ENCODE data around the gene ASPDH.
"Not testable (repeated sequence)": the region's sequence is repeated elsewhere in the genome, so short reads cannot be mapped to it uniquely, and the experiment has no call there.

Gene ASPDH

DNA sequence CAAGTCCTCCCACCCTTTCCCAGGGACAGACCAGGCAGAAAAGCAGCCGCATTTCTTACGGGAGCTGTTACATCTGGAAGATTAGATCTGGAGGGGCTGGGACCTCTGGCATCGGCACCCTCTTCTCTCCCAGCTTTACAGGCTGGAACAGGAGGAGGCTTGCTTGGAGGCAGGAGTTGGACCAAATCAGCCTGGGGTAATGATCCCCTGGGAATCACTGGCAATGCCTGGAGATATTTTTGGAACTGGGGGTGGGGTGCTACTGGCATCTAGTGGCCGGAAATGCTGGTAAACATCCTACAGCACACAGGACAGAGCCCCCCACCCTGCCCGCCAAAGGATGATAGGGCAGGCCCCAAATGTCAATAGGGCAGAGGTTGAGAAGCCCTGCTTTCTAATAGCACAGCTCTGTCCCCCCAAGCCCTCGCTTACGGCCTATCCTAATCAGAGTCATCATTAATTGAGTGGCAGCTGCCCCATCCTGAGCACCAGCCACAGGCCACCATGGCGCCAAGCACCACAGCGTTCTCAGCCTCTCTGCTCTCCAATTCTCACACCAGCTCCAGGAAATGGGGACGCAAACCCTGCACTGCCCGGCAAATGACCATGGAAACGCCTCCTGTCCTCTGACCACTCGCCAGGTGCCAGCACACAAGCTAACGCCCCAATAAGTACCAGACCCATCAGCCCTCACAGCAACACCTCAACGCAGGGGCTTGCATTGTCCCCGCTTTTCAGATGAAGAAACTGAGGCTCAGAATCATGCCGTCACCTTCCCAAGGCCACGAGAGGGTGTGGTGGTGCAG lies 33.9 kb upstream of the ASPDH start:
- no peak for DNase-seq (ENCODE audit: low read depth in 2 of 2)

GRCh38 chr19:50546527-50547221 lies 33.0 kb upstream of the ASPDH start:
- DNase-seq (ENCODE audit: low read depth in 2 of 2) = no peak

DNA sequence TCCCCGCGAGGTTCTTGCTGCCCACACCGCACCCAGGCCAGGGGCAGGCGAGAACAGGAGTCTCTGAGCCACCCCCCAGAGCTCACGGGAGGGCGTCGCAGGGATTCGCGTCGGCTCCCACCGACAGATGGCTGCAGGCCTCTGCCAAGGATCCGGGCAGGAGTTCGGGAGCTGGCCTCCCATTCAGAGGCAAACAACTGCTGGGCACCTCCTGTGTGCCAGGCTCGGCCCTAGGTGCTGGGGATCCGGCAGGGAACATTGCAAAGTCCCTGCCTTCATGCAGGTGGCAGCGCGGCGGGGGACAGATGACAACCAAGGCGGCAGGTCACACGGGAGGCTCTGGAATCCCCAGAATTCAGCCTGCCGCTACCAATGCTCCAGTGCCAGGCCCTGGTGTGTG lies 29.2 kb upstream of the ASPDH start:
- no peak for DNase-seq (ENCODE audit: low read depth in 2 of 2)

- peak; percentile 23 to 32 for DNase-seq (ENCODE audit: low read depth in 2 of 2)
Measured at GRCh38 chr19:50537769-50538230, 24.1 kb upstream of the ASPDH start.

DNA sequence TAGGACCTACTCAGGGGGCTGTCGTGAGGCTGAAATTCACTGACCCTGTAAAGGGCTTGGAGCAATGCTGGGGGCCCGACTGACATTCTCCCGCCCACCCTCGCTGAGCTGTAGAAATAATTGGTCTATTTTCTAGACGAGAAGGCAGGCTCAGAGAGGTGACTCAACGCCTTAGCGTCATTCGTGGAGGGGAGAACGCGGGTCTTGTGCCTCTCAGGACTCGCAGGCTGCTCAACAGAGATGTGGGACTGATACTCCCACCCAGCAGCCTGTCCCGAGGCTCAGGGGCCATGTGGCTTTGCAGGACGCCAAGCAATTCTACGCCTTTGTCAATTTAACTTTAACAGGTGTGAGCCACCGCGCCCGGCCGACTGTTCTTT lies 23.6 kb upstream of the ASPDH start:
- DNase-seq (ENCODE audit: low read depth in 2 of 2) = no peak

DNA sequence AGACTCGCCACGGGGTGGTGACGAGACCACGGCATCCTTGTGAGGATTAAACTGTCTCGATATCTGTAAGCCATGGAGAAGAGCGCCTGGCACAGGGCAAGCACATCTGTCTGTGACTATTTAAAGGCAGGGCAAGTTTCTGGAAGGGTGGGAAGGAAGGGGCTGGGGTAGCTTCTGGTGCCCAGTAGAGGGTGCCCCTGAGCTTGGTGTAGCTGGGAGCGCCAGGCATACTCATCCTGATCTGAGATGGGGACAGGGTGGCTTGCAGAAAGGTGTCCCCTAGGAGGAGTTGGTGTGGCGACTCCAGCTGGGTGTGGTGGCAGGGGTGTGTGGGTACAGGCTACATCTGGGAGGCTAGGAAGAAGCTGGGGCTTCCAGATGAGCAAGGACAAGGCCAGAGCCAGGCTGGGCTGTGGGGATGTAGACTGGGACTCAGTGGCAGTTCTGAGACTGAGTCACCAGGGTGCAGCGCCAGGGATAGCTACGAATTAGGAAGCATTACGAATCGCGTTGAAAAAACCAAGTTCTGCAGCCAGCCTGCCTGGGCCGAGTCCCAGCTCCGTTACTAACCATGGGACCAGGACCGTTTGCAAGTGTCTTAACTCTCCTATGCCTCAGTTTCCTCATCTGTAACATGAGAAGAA lies 23.1 kb upstream of the ASPDH start:
- no peak for DNase-seq (ENCODE audit: low read depth in 2 of 2)

GRCh38 chr19:50535672-50536187 lies 22.0 kb upstream of the ASPDH start:
- no peak for DNase-seq (ENCODE audit: low read depth in 2 of 2)

DNA sequence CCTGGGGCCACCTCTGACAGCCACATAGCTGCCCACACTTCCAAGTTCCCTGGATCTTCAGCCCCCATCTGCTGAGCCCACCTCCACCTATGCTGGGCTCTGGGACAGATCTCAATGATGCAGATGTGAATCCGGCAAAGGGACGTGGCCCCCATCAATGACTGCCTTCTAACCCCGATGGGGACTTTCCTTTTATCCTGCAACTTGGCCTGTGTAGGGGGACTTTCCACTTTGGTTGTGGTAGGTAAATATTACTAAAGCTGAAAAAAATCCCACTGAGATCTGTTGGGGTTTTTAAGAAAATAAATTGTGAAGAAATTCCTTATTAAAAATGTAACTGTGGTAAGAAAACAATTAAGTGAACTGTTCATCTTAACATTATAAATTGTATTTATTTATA lies 20.8 kb upstream of the ASPDH start:
- no peak for DNase-seq (ENCODE audit: low read depth in 2 of 2)

DNA sequence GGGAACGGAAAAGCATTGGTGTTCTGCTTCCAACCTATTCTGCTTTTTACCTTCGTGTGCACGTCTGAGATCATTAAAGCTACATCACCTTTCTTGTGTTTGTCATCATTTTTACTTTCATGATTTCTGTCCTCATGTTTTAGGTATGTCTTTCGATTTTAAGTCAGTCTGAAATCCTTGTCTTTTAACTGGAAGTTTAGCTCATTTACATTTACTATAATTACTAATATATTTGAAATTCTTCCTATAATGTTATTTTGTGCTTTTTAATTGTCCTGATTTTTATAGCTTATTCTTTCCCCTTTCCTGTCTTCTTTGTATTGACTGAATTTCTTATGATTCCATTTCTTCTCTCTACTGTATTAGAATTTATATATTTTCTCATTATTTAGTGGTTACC lies 19.2 kb upstream of the ASPDH start:
- DNase-seq (ENCODE audit: low read depth in 2 of 2) = no peak

DNA sequence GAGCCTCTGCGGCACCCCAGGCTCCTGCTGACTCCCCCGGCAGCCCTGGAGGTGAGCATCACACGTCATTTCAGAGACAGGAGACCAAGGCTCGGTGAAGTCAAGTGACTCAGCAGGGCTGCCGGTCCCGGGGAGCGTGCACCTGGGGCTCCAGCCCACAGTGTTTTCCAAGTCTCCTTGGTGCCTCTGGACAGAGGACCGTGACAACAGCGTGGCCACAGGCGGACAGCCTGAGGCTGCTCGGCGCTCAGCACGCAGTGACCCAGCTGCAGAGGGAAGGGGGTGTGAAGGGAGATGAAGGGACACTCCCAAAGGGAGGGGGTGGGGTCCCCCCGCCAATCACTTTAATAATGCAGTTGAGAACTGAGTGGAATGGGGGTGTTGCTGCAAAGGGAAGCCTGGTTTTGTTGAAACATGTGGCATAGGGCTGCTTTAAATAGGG lies 17.5 kb upstream of the ASPDH start:
- DNase-seq (ENCODE audit: low read depth in 2 of 2) = no peak

DNA sequence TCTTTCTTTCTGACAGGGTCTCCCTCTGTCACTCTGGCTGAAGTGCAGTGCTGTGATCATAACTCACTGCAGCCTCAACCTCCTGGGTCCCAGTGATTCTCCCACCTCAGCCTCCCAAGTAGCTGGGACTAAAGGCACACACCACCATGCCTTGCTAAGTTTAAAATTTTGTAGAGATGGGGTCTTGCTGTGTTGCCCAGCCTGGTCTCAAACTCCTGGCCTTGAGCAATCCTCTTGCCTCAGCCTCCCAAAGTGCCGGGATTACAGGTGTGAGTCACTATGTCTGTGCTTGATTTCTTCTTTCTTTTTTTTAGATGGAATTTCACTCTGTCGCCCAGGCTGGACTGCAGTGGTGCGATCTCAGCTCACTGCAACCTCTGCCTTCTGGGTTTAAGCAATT lies 14.3 kb upstream of the ASPDH start:
- DNase-seq (ENCODE audit: low read depth in 2 of 2) = not testable (repeated sequence)

DNA sequence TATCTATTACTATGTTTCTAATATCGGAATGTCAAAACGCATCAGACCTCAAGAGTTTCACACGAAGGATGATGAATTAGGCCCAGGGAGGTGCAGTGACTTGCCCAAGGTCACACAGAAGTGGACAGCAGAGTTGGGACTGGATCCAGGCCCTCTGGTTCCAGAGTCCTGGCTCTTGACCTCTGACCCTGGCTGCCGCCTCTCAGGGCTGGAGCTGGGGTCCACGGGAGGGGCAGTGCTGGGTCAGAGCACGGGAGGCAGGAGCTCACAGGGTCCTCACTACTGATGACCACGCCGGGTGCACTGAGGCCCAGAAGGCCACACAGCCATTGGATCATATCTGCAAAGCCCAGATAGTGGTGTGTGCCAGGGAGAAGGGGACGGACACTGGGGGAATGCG lies 9.2 kb upstream of the ASPDH start:
- no peak for DNase-seq (ENCODE audit: low read depth in 2 of 2)

DNA sequence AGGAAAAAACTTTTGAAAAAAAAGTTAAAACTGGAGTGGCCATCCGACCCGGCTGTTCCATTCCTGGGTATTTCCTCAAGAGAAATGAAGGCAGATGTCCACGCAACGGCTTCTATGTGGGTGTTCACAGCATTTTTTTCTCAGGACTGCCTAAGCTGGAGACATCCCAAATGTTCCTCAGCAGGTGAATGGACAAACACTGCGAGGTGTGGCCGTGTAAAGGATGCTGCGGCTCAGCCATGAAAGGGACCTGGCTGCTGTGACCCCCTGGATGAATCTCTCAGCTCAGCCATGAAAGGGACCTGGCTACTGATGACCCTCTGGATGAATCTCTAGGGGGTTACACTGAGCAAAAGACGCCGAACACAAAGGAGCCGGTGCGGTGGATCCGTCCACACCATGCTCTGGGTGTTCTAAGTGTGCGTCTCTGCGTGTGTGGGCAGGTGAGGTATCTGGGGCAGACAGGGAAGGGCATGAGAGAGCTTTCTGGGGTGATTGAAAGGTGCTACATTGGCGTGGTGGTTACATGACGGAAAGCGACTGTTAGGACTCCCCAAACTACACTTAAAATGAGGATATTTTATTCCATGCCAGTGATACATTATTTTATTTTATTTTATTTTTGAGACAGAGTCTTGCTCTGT lies 7.2 kb upstream of the ASPDH start:
- DNase-seq (ENCODE audit: low read depth in 2 of 2) = no peak

GRCh38 chr19:50519006-50519575 lies 5.4 kb upstream of the ASPDH start:
- DNase-seq (ENCODE audit: low read depth in 2 of 2) = no peak

DNA sequence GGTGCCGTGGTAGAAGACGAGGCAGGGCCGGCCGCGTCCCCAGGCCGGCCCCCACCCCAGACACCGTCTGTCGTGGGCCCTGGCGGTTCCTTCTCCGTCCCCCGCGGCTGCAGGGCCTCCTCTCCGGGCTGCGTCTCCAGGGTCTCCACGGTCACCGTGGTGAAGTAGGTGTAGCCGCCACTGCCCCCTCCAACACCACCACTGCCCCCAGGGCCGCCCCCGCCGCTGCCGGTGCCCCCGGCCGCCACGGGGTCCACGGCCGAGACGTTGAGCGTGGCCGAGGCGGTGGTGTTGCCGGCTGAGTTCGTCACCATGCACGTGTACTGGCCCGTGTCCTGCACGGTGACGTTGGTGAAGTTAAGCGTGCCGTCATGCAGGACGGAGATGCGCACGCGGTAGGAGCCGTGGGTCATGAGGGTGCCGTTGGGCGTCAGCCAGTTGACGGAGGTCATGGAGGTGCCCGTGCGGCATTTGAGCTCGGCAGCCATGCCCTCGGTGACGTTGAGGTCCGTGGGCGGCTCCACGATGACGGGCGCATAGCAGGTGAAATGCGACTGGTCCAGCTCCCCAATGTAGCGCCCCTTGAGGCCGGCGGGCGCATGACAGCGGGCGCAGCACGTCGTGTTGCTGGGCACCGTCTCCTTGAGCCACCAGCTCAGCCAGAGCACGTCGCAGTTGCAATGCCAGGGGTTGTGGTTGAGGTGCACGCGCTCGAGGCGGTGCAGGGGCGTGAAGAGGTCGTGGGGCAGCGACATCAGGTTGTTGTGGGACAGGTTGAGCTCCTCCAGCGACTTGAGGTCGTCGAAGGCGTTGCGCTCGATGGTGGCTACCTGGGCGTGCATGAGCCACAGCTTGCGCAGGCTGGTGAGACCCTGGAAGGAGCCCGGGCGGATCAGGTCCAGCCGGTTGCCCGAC lies 4.6 kb upstream of the ASPDH start:
- no peak for DNase-seq (ENCODE audit: low read depth in 2 of 2)

- no peak for DNase-seq (ENCODE audit: low read depth in 2 of 2)
Measured at GRCh38 chr19:50517704-50518075, 4.0 kb upstream of the ASPDH start.

GRCh38 chr19:50516964-50517703 lies 3.4 kb upstream of the ASPDH start:
- DNase-seq (ENCODE audit: low read depth in 2 of 2) = no peak

- no peak for DNase-seq (ENCODE audit: low read depth in 2 of 2)
Measured at GRCh38 chr19:50516456-50516855, 2.7 kb upstream of the ASPDH start.

- no peak for DNase-seq (ENCODE audit: low read depth in 2 of 2)
Measured at GRCh38 chr19:50515168-50515561, 1.5 kb upstream of the ASPDH start.
